Panc1 (cell line): ENCODE data around the gene IER5L. TPM values are rescaled to one million over a fixed set of nuclear protein-coding genes. Genes with fewer than 3 reads are reported as not detected.

Source experiments
- ATAC-seq: fragments of 200-7000 bp; cut with Tn5 transposase; 2 replicates; pipeline ENCODE4 v1.9.1; 2020; ENCODE audit warnings: mild to moderate bottlenecking, moderate library complexity
- BruUV-seq: library from RNA; stranded (reverse); fragments of 400-500 nt; replicated peaks from 2 replicates; lab custom pipeline; 2021; lab: Mats Ljungman, UMichigan
- CTCF ChIA-PET: fragments of 300-600 bp; sonication (Branson Sonifier 250); formaldehyde crosslinking; loops from one replicate; lab custom pipeline; 2022; ENCODE audit warnings: antibody characterized with exemption; lab: Charles Lee
- POLR2A ChIA-PET: fragments of 300-600 bp; sonication (Branson Sonifier 250); formaldehyde crosslinking; loops from one replicate; lab custom pipeline; 2022; ENCODE audit warnings: antibody characterized with exemption; lab: Charles Lee
- DNase-seq: peaks from one replicate; pipeline ENCODE4 v3.0.0-alpha.2; 2010; ENCODE audit warnings: low read depth, low spot score
- H3K27ac ChIP-seq: 2 replicates; pipeline ENCODE4 v1.5.1; 2011; ENCODE audit warnings: mild to moderate bottlenecking, low read length, inconsistent platforms
- H3K27me3 ChIP-seq: fragments of 200-500 bp; sonication (Bioruptor generic); 2 replicates; pipeline ENCODE4 v1.6.0; 2014; ENCODE audit warnings: low read length, inconsistent platforms; ENCODE audit not compliant: control insufficient read depth, insufficient read depth
- H3K36me3 ChIP-seq: fragments of 200-500 bp; sonication (Bioruptor generic); 2 replicates; pipeline ENCODE4 v1.5.1; 2014; ENCODE audit warnings: inconsistent platforms, mild to moderate bottlenecking, low read length, moderate library complexity; ENCODE audit not compliant: control insufficient read depth, insufficient read depth
- H3K4me1 ChIP-seq: 2 replicates; pipeline ENCODE4 v1.5.1; 2011; ENCODE audit warnings: inconsistent platforms, mild to moderate bottlenecking, low read length, moderate library complexity; ENCODE audit not compliant: control insufficient read depth, insufficient read depth
- H3K4me3 ChIP-seq, 2 experiments: 2 replicates each; pipeline ENCODE4 v1.5.1; 2011 to 2012; ENCODE audit warnings: low read depth in 2 of 2, low read length in 2 of 2, mild to moderate bottlenecking in 2 of 2, inconsistent platforms in 1 of 2, moderate library complexity in 1 of 2
- H3K9me3 ChIP-seq: fragments of 200-500 bp; sonication (Bioruptor generic); 2 replicates; pipeline ENCODE4 v1.5.1; 2014; ENCODE audit warnings: low read depth, mild to moderate bottlenecking, inconsistent platforms, low read length, moderate library complexity; ENCODE audit not compliant: control insufficient read depth, insufficient read depth
- POLR2AphosphoS5 ChIP-seq: IDR thresholded peaks from 2 replicates; pipeline ENCODE4 v1.6.1; 2012; ENCODE audit warnings: mild to moderate bottlenecking, low read depth, low read length, moderate library complexity
- SIN3A ChIP-seq: IDR thresholded peaks from 2 replicates; pipeline ENCODE4 v1.6.1; 2012; ENCODE audit warnings: low read depth, mild to moderate bottlenecking, low read length, moderate library complexity, borderline replicate concordance; ENCODE audit not compliant: insufficient read depth
- TCF7L2 ChIP-seq: IDR thresholded peaks from 2 replicates; pipeline ENCODE4 v1.6.1; 2011; ENCODE audit warnings: mild to moderate bottlenecking, low read depth, low read length, inconsistent platforms
- in situ Hi-C: cut with HindIII; loops from 2 replicates; pipeline ENCODE4 v1.10.0; 2016; ENCODE audit warnings: low sequenced_read_pairs, low pct_unique_long_range_greater_than_20kb
- intact Hi-C: fragments of 100-400 bp; cut with micrococcal nuclease; formaldehyde crosslinking; loops from one replicate; pipeline ENCODE4 v1.10.0; 2022; ENCODE audit not compliant: unreplicated experiment
- total RNA-seq: library from RNA; stranded (reverse); gene quantifications from one replicate; pipeline ENCODE4 v1.2.1, GENCODE V29; 2021; ENCODE audit not compliant: unreplicated experiment
- TF ChIP-seq, protein P1 (sequence below): fragments of 450-650 bp; IDR thresholded peaks from 2 replicates; pipeline ENCODE4 v1.5.1; 2017; ENCODE audit warnings: mild to moderate bottlenecking
- TF ChIP-seq, protein P2 (sequence below), 2 experiments: IDR thresholded peaks; 2 replicates each; pipeline ENCODE4 v1.6.1; 2011 to 2012; ENCODE audit warnings: low read depth in 2 of 2, control low read depth in 1 of 2, low read length in 1 of 2, mild to moderate bottlenecking in 1 of 2, moderate library complexity in 1 of 2; ENCODE audit not compliant: insufficient read depth in 1 of 2

IER5L gene
- total RNA-seq, 1 experiment from 2014 or later = 44.6 TPM

DNA sequence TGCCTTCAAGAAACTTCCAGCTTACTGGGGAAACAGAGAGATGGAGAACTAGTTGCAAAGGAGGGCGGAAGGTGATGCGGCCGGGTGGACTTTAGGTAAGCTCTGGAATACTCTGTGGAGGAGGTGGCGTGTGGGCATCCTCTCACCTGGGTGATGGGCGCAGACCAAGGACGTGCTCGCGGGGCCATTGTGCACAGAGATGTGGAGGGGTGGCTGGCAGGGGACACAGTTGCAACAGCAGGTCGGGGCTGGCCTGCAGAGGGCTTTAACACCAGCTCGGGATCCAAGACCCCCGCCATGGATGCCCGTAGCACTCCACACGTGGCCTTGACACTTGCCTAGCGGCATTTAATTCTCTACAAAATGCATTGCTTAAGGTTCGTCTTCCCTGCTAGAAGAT lies 26.6 kb downstream of the IER5L start:
- H3K36me3 ChIP-seq = no peaks in the 10 kb centered on the region
- no peak for ATAC-seq
- intact Hi-C loops = no loop called here
- DNase-seq = no peak
- H3K27me3 ChIP-seq = no peaks in the 10 kb centered on the region
- no peak overlapping the region for H3K4me3 ChIP-seq
- BruUV-seq = no TSS peak
- POLR2A ChIA-PET = interaction anchor here (0.5 kb wide), 1 partner anchor 232 kb away, joined by 3 read pairs; no protein-coding TSS in a partner anchor
- in situ Hi-C loops = no loop called here
- H3K27ac ChIP-seq = no peak overlapping the region
- H3K9me3 ChIP-seq = no peaks in the 10 kb centered on the region
- CTCF ChIA-PET = no interaction called here
- H3K4me1 ChIP-seq = no peaks in the 10 kb centered on the region
- TF ChIP-seq, protein P1, sequence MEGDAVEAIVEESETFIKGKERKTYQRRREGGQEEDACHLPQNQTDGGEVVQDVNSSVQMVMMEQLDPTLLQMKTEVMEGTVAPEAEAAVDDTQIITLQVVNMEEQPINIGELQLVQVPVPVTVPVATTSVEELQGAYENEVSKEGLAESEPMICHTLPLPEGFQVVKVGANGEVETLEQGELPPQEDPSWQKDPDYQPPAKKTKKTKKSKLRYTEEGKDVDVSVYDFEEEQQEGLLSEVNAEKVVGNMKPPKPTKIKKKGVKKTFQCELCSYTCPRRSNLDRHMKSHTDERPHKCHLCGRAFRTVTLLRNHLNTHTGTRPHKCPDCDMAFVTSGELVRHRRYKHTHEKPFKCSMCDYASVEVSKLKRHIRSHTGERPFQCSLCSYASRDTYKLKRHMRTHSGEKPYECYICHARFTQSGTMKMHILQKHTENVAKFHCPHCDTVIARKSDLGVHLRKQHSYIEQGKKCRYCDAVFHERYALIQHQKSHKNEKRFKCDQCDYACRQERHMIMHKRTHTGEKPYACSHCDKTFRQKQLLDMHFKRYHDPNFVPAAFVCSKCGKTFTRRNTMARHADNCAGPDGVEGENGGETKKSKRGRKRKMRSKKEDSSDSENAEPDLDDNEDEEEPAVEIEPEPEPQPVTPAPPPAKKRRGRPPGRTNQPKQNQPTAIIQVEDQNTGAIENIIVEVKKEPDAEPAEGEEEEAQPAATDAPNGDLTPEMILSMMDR = no peak
- no peak for TF ChIP-seq TCF7L2
- TF ChIP-seq, protein P2, sequence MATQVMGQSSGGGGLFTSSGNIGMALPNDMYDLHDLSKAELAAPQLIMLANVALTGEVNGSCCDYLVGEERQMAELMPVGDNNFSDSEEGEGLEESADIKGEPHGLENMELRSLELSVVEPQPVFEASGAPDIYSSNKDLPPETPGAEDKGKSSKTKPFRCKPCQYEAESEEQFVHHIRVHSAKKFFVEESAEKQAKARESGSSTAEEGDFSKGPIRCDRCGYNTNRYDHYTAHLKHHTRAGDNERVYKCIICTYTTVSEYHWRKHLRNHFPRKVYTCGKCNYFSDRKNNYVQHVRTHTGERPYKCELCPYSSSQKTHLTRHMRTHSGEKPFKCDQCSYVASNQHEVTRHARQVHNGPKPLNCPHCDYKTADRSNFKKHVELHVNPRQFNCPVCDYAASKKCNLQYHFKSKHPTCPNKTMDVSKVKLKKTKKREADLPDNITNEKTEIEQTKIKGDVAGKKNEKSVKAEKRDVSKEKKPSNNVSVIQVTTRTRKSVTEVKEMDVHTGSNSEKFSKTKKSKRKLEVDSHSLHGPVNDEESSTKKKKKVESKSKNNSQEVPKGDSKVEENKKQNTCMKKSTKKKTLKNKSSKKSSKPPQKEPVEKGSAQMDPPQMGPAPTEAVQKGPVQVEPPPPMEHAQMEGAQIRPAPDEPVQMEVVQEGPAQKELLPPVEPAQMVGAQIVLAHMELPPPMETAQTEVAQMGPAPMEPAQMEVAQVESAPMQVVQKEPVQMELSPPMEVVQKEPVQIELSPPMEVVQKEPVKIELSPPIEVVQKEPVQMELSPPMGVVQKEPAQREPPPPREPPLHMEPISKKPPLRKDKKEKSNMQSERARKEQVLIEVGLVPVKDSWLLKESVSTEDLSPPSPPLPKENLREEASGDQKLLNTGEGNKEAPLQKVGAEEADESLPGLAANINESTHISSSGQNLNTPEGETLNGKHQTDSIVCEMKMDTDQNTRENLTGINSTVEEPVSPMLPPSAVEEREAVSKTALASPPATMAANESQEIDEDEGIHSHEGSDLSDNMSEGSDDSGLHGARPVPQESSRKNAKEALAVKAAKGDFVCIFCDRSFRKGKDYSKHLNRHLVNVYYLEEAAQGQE (IDR thresholded peaks at IDR 0.05; ENCODE audit: insufficient read depth in 1 of 2, low read depth in 2 of 2, low read length in 1 of 2) = no peak
- TF ChIP-seq POLR2AphosphoS5 = no peak

DNA sequence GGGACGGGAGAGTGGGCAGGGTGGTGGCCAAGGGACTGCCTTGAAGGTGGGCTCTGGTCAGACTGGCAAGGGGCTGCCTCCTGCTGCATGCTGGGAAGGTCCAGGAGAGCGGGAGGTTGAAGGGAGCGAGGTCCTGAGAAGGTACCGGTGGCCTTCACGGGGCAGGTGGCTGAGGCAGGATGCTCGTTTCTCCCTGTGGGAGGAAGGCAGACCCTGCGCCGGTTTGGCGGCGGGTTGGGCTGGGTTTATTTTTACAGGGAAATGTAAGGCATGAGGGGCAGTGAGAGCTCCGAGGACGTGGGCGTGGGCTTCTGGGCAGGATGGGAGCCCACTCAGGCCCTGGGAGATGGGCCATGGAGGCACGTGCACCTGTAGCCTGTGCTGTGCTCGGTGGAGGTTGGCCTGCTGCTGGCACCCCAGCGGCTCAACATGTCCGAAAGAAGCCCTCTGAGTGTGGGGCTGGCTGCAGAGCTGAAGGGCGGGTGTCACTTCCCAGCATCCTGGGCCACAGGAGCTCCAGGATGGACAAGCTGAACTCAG lies 27.3 kb downstream of the IER5L start:
- no TSS peak for BruUV-seq
- Histone ChIP-seq H3K27ac (no peak overlapping the region), H3K27me3 (no peaks in the 10 kb centered on the region), H3K4me1 (peaks cover 3% of the 10 kb centered on the region), H3K4me3 (no peak overlapping the region), H3K36me3 (no peaks in the 10 kb centered on the region), H3K9me3 (no peaks in the 10 kb centered on the region)
- TF ChIP-seq, protein P2 (IDR thresholded peaks at IDR 0.05; ENCODE audit: insufficient read depth in 1 of 2, low read depth in 2 of 2, low read length in 1 of 2) = no peak
- TF ChIP-seq, protein P1 = no peak
- no peak for TF ChIP-seq POLR2AphosphoS5
- TF ChIP-seq TCF7L2 = no peak
- no peak for TF ChIP-seq SIN3A
- ATAC-seq = no peak
- ChIA-PET POLR2A (no interaction called here), CTCF (no interaction called here)
- in situ Hi-C loops = no loop called here
- intact Hi-C loops = no loop called here
- no peak for DNase-seq
